BE2C (cell line): ENCODE results near the gene NUP214. TPM values are rescaled to one million over a fixed set of nuclear protein-coding genes. Genes with fewer than 3 reads are reported as not detected.
A peak's percentile ranks its signal among the peaks of the same experiment; 100 is the strongest.

Source experiments
- DNase-seq: peaks from one replicate; pipeline ENCODE4 v3.0.0-alpha.2; 2020
- H3K27me3 ChIP-seq: fragments of 250-450 bp; sonication (Bioruptor Pico); 2 replicates; pipeline ENCODE4 v1.5.1; 2020; ENCODE audit warnings: mild to moderate bottlenecking
- H3K36me3 ChIP-seq: fragments of 250-450 bp; sonication (Bioruptor Pico); 2 replicates; pipeline ENCODE4 v1.5.1; 2020; ENCODE audit warnings: mild to moderate bottlenecking
- H3K4me1 ChIP-seq: fragments of 250-450 bp; sonication (Bioruptor Pico); 2 replicates; pipeline ENCODE4 v1.5.1; 2020
- H3K4me3 ChIP-seq: 2 replicates; pipeline ENCODE4 v1.5.1; 2011; ENCODE audit warnings: low read depth, low read length
- H3K9me3 ChIP-seq: fragments of 250-450 bp; sonication (Bioruptor Pico); 2 replicates; pipeline ENCODE4 v1.5.1; 2020
- CTCF ChIP-seq: IDR thresholded peaks from 2 replicates; pipeline ENCODE4 v1.5.1; 2012; ENCODE audit warnings: mild to moderate bottlenecking, low read depth, low read length
- polyA plus RNA-seq: library from polyadenylated mRNA; unstranded; fragments of >200 nt; gene quantifications from one replicate; pipeline ENCODE4 v1.2.1, GENCODE V29; 2012; ENCODE audit warnings: low read depth, missing spikeins; ENCODE audit not compliant: insufficient read length, insufficient read depth

NUP214 gene
- polyA plus RNA-seq: 59.8 TPM

DNA sequence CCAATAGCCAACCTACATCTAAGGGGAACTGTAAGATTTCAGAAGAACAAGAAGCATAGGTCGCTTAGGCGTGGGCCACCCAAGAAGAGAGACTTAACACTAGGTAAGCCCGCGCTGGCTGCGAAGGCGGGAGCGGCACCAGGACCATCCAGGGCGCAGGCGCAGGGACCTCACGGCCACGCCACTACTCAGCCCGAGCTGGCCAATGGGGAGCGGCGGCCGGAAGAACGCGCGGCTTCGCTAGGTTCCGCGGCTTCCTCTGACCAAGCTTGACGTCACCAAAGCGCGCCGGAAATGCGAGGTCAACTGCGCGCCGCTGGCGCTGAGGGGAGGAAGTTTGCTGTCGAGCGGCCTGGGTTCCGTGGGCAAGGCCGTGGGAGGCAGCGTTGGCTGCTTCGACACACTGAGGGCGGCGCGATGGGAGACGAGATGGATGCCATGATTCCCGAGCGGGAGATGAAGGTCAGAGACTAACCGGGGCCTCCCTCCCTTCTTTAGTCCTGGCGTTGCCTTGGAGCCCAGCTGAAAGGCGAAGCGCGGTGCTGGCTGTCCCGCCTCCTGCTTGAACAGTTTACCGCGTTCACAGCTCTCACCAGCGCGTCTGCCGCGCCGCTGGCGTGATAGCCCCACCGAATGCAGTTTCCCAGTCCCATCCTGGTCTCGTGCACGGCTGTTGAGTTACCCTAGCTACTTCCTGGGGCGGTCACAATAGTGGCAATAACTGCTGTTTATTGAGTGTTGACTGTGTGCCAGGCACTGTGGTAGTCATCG is at the start of gene NUP214:
NUP214 (plus strand) TSS at position 299 of the 771 bp plus-strand sequence; CDS start at position 418, 119 bp downstream.
- peaks cover 31% of the 10 kb centered on the region for H3K36me3 ChIP-seq
- peak within 1 kb of the TSS; percentile 100 for H3K4me3 ChIP-seq
- peak; percentile 99 for DNase-seq
- no peaks in the 10 kb centered on the region for H3K27me3 ChIP-seq
- no peaks in the 10 kb centered on the region for H3K4me1 ChIP-seq
- no peak for TF ChIP-seq CTCF
- no peaks in the 10 kb centered on the region for H3K9me3 ChIP-seq

DNA sequence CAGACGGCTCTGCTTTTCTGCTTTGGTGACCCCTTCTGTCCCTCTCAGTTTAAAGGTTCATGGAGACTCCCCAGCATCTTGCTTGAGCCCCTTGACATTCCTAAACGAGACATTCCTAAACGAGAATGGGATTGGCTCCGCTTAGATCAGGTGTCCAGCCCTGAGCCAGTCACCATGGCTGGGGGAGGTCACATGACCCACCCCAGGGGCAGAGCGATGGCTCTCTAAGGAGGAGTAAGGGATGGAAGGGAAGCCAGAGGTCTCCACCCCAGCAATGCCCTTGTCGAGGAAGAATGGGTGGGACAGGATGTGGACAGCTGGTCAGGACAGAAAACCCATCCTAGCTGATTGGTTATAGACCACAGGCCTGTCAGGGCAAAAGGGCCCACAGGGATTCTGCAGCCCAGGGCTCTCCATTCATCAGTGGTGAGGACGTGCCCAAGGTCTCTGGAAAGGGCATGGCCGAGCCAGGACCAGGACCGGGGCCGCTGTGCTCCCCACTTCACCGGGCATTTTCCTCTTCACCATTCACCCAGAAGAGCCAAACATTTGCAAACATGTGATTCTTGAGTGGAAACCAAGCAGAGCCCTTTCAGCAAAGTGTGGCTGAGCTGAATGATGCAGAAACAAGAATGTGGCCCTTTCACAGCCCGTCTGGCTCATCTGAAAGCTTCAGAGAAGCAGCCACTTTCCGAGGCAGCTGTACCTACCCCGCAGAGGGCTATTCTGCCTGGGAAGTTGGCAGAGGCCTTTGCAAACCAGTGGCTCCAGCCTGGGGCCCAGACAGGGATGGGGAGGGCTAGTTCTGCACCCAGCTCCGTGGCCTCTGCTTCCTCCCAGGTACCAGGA is 48.8 kb upstream of the NUP214 start:
- Histone ChIP-seq H3K4me1 (no peaks in the 10 kb centered on the region), H3K36me3 (no peaks in the 10 kb centered on the region), H3K4me3 (no peak overlapping the region), H3K27me3 (no peaks in the 10 kb centered on the region), H3K9me3 (no peaks in the 10 kb centered on the region)
- TF ChIP-seq CTCF: no peak
- no peak for DNase-seq

DNA sequence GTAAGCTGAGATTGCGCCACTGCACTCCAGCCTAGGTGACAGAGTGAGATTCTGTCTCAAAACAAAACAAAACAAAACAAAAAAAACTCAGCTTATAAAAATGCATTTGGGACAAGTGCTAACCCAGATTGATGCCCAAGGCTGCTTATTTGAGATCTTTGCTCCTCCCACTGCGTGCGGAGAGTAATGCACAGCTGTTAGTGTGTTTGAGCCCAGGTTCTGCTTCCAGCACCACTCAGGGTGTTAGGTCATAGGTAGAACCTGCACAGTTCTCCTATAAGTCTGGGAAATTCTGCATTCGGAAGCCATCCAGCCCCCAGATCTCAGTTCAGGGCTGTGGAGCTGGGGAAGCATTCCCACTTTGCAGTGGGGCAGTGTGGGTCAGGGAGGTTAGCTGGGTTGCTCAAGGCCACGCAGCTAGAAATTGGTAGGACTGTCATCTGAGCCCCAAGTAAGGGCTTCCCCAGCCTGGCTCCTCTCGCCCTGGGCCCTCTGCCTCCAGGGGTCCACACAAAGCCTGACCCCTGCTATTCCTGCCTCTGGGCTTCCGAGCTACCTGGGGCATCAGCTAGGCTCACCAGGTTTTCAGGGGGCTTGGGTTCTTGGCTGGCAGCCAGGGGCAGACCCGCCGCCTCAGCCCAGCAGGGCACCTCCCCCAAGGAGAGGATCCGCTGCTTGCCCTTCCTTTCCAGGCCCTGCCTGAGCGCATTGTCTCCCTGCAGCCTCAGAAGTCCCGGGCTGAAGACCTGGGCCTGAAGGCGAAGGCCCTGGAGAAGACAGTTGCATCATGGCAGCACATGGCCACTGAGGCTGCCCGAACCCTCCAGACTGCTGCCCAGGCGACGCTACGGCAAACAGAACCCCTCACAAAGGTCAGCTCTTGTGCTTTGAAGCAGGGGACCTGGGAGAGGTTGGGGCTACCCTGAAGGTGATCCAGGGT is 46.7 kb upstream of the NUP214 start:
- no peak for TF ChIP-seq CTCF
- H3K4me3 ChIP-seq: no peak overlapping the region
- no peaks in the 10 kb centered on the region for H3K4me1 ChIP-seq
- no peaks in the 10 kb centered on the region for H3K27me3 ChIP-seq
- H3K36me3 ChIP-seq: no peaks in the 10 kb centered on the region
- H3K9me3 ChIP-seq: no peaks in the 10 kb centered on the region
- no peak for DNase-seq

DNA sequence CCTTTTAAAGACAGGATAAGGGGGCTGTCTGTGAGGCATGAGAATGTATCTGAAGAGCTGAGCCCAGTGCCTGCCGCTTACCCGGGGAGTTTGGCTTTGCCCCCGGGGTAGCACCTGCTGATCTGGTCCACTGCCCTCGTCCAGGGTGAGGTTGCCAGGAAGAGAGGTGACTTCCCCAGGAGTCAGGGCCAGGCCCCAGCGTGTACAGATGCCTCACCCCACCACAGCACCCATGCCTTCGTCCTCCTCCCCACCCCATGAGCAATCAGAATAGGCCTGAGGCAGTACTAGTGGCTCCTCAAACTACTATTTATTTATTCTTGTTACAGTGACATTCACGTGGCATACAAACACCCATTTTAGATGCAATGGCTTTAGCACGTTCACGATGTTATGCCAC is 44.8 kb upstream of the NUP214 start:
- no peak for DNase-seq
- Histone ChIP-seq H3K27me3 (no peaks in the 10 kb centered on the region), H3K4me1 (no peaks in the 10 kb centered on the region), H3K36me3 (no peaks in the 10 kb centered on the region), H3K4me3 (no peak overlapping the region), H3K9me3 (no peaks in the 10 kb centered on the region)
- no peak for TF ChIP-seq CTCF

DNA sequence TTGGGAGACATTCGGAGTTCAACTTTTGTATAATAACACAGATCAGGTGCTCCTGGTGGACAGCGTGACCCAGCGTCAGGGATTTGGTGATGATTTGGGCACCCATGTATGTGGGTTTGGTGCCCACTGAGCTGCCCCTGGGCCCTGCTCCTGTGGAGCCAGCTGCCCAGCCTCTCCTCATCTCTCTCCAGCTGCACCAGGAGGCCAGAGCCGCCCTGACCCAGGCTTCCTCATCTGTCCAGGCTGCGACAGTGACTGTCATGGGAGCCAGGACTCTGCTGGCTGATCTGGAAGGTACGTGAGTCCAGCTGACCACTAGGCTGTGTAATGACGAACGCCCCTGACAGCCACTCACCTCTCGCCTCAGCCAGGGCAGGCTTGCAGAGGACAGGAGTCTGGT is 43.5 kb upstream of the NUP214 start:
- no peaks in the 10 kb centered on the region for H3K36me3 ChIP-seq
- no peaks in the 10 kb centered on the region for H3K4me1 ChIP-seq
- H3K27me3 ChIP-seq: no peaks in the 10 kb centered on the region
- H3K4me3 ChIP-seq: no peak overlapping the region
- no peak for TF ChIP-seq CTCF
- H3K9me3 ChIP-seq: no peaks in the 10 kb centered on the region
- DNase-seq: no peak
